ENCODE results near the gene HNF1B.

The HNF1B gene

GRCh38 chr17:37651849-37652248 lies 93.0 kb downstream of the HNF1B start:
- in situ Hi-C loops (cut with MboI; ENCODE audit: low sequenced_read_pairs, unreplicated experiment): no loop called here
- TF ChIP-seq CTCF (IDR thresholded peaks at IDR 0.05; ENCODE audit: borderline replicate concordance, control extremely low read depth, extremely low read depth, insufficient read depth, missing control alignments): no peak
- DNase-seq (ENCODE audit: low spot score): no peak

GRCh38 chr17:37650419-37651003 lies 94.3 kb downstream of the HNF1B start:
- TF ChIP-seq CTCF (IDR thresholded peaks at IDR 0.05; ENCODE audit: borderline replicate concordance, control extremely low read depth, extremely low read depth, insufficient read depth, missing control alignments): peak; percentile 44
- in situ Hi-C loops (cut with MboI; ENCODE audit: low sequenced_read_pairs, unreplicated experiment): no loop called here

GRCh38 chr17:37648555-37648954 lies 96.3 kb downstream of the HNF1B start:
- in situ Hi-C loops (cut with MboI; ENCODE audit: low sequenced_read_pairs, unreplicated experiment): no loop called here
- TF ChIP-seq CTCF (IDR thresholded peaks at IDR 0.05; ENCODE audit: borderline replicate concordance, control extremely low read depth, extremely low read depth, insufficient read depth, missing control alignments): no peak
- DNase-seq (ENCODE audit: low spot score): no peak

More at GRCh38 chr17:37650419-37651003, 94.3 kb downstream of the HNF1B start:
- DNase-seq (ENCODE audit: low spot score): peak; percentile 34

- no peak for TF ChIP-seq CTCF (IDR thresholded peaks at IDR 0.05; ENCODE audit: borderline replicate concordance, control extremely low read depth, extremely low read depth, insufficient read depth, missing control alignments)
- in situ Hi-C loops (cut with MboI; ENCODE audit: low sequenced_read_pairs, unreplicated experiment): no loop called here
- DNase-seq (ENCODE audit: low spot score): no peak
Observed at GRCh38 chr17:37647856-37648255, 97.0 kb downstream of the HNF1B start.

GRCh38 chr17:37643869-37644268 lies 101.0 kb downstream of the HNF1B start:
- in situ Hi-C loops (cut with MboI; ENCODE audit: low sequenced_read_pairs, unreplicated experiment): no loop called here
- DNase-seq (ENCODE audit: low spot score): no peak
- no peak for TF ChIP-seq CTCF (IDR thresholded peaks at IDR 0.05; ENCODE audit: borderline replicate concordance, control extremely low read depth, extremely low read depth, insufficient read depth, missing control alignments)

- no peak for TF ChIP-seq CTCF (IDR thresholded peaks at IDR 0.05; ENCODE audit: borderline replicate concordance, control extremely low read depth, extremely low read depth, insufficient read depth, missing control alignments)
- peak; percentile 93 for DNase-seq (ENCODE audit: low spot score)
- in situ Hi-C loops (cut with MboI; ENCODE audit: low sequenced_read_pairs, unreplicated experiment): no loop called here
Observed at GRCh38 chr17:37643118-37643766, 101.6 kb downstream of the HNF1B start, which contains the start of gene DDX52. Gene DDX52 (minus strand): TSS chr17:37643446. CDS start chr17:37643420, 26 bp downstream.
